NB4 (cell line): ENCODE data around the gene TFPI.

Experiments
- MAX ChIP-seq: IDR thresholded peaks from 2 replicates; pipeline ENCODE4 v1.6.1; 2011; ENCODE audit warnings: low read depth, low read length
- MYC ChIP-seq: IDR thresholded peaks from 2 replicates; pipeline ENCODE4 v1.6.1; 2011; ENCODE audit warnings: low read depth, low read length

GRCh38 chr2:187461294-187462261, 92.7 kb downstream of the TFPI start:
- TF ChIP-seq MAX (no peak), MYC (no peak)
